ENCODE results near the gene FSTL4. TPM values are rescaled to one million over a fixed set of nuclear protein-coding genes. Genes with fewer than 3 reads are reported as not detected.

FSTL4 gene
- total and polyA plus RNA-seq, 2 donors from 2014 or later = 0.09 to 4.0 TPM

GRCh38 chr5:133497608-133498348 lies 114.6 kb downstream of the FSTL4 start:
- H3K9me3 ChIP-seq (ENCODE audit: control insufficient read depth in 2 of 3, insufficient read depth in 1 of 3, low read length in 3 of 3) = no peaks in the 10 kb centered on the region
- no peaks in the 10 kb centered on the region for H3K27me3 ChIP-seq (ENCODE audit: control insufficient read depth, insufficient read depth, low read length)
- H3K4me1 ChIP-seq (ENCODE audit: control insufficient read depth in 2 of 3, insufficient read depth in 2 of 3, low read depth in 1 of 3, low read length in 3 of 3) = no peaks in the 10 kb centered on the region
- FAIRE-seq (no peak), DNase-seq (no peak)
- no peaks in the 10 kb centered on the region for H3K36me3 ChIP-seq (ENCODE audit: control insufficient read depth in 2 of 3, insufficient read depth in 3 of 3, low read length in 3 of 3)
- intact Hi-C loops (cut with DNase I) = no loop called here
- TF ChIP-seq, protein P1, sequence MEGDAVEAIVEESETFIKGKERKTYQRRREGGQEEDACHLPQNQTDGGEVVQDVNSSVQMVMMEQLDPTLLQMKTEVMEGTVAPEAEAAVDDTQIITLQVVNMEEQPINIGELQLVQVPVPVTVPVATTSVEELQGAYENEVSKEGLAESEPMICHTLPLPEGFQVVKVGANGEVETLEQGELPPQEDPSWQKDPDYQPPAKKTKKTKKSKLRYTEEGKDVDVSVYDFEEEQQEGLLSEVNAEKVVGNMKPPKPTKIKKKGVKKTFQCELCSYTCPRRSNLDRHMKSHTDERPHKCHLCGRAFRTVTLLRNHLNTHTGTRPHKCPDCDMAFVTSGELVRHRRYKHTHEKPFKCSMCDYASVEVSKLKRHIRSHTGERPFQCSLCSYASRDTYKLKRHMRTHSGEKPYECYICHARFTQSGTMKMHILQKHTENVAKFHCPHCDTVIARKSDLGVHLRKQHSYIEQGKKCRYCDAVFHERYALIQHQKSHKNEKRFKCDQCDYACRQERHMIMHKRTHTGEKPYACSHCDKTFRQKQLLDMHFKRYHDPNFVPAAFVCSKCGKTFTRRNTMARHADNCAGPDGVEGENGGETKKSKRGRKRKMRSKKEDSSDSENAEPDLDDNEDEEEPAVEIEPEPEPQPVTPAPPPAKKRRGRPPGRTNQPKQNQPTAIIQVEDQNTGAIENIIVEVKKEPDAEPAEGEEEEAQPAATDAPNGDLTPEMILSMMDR (IDR thresholded peaks at IDR 0.05; ENCODE audit: borderline replicate concordance, extremely low read depth, insufficient read depth) = no peak
- no peak overlapping the region for H3K27ac ChIP-seq (ENCODE audit: low read depth in 2 of 2, low read length in 2 of 2)
- H3K9ac ChIP-seq (ENCODE audit: low read length in 3 of 3) = no peak overlapping the region
- no peak overlapping the region for H3K4me3 ChIP-seq (ENCODE audit: low read length in 3 of 3)

DNA sequence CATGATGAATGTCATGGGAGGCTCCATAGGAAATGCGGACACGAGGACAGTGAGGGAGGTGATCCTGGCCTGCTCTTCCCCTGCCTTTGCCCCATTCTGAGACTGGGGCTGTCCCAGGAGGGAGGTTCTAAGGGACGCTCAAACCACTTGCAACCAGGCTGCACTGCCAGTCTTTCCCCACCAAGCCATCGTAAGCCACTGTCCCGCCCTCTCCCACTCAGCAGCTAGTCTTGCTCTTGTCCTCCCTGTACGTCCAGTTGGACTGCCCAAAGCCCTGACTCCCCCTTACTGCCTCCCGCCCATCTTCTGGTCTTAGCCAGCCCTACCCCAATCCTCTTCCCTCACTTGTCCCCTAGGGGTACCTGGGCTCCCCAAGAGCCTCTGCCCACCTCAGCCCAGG lies 115.7 kb downstream of the FSTL4 start:
- no peak for FAIRE-seq
- Histone ChIP-seq H3K27ac (ENCODE audit: low read depth in 2 of 2, low read length in 2 of 2) (no peak overlapping the region), H3K9ac (ENCODE audit: low read length in 3 of 3) (no peak overlapping the region), H3K9me3 (ENCODE audit: control insufficient read depth in 2 of 3, insufficient read depth in 1 of 3, low read length in 3 of 3) (no peaks in the 10 kb centered on the region), H3K36me3 (ENCODE audit: control insufficient read depth in 2 of 3, insufficient read depth in 3 of 3, low read length in 3 of 3) (no peaks in the 10 kb centered on the region), H3K4me3 (ENCODE audit: low read length in 3 of 3) (no peak overlapping the region), H3K4me1 (ENCODE audit: control insufficient read depth in 2 of 3, insufficient read depth in 2 of 3, low read depth in 1 of 3, low read length in 3 of 3) (no peaks in the 10 kb centered on the region), H3K27me3 (ENCODE audit: control insufficient read depth, insufficient read depth, low read length) (no peaks in the 10 kb centered on the region)
- intact Hi-C loops (cut with DNase I) = no loop called here
- TF ChIP-seq, protein P1 (IDR thresholded peaks at IDR 0.05; ENCODE audit: borderline replicate concordance, extremely low read depth, insufficient read depth) = no peak
- no peak for DNase-seq

DNA sequence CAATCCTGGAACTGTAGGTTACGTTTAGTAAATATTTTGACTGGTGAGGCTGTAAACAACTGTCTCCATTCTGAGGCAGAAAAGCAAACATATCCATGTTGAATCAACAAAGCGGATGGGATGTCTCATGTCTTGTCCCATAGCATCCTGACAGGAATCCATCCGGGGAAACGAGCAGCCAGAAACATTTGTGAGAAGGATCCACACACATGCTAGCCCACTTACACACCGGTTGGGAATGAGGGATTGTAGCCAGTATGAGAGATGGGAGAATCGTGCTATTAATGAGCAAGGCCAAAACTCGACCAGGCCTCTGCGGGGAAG lies 117.5 kb downstream of the FSTL4 start:
- no peak overlapping the region for H3K27ac ChIP-seq (ENCODE audit: low read depth in 2 of 2, low read length in 2 of 2)
- no peaks in the 10 kb centered on the region for H3K36me3 ChIP-seq (ENCODE audit: control insufficient read depth in 2 of 3, insufficient read depth in 3 of 3, low read length in 3 of 3)
- H3K27me3 ChIP-seq (ENCODE audit: control insufficient read depth, insufficient read depth, low read length) = no peaks in the 10 kb centered on the region
- DNase-seq (no peak), FAIRE-seq (no peak)
- H3K9me3 ChIP-seq (ENCODE audit: control insufficient read depth in 2 of 3, insufficient read depth in 1 of 3, low read length in 3 of 3) = no peaks in the 10 kb centered on the region
- H3K4me1 ChIP-seq (ENCODE audit: control insufficient read depth in 2 of 3, insufficient read depth in 2 of 3, low read depth in 1 of 3, low read length in 3 of 3) = no peaks in the 10 kb centered on the region
- no peak overlapping the region for H3K9ac ChIP-seq (ENCODE audit: low read length in 3 of 3)
- H3K4me3 ChIP-seq (ENCODE audit: low read length in 3 of 3) = no peak overlapping the region
- TF ChIP-seq, protein P1 (IDR thresholded peaks at IDR 0.05; ENCODE audit: borderline replicate concordance, extremely low read depth, insufficient read depth) = no peak
- intact Hi-C loops (cut with DNase I) = no loop called here
